Measurements from ENCODE around the gene EPYC. TPM values are rescaled to one million over a fixed set of nuclear protein-coding genes. Genes with fewer than 3 reads are reported as not detected.

The EPYC gene
- total and polyA plus RNA-seq, 2 of the 13 experiments (the other 11 are each of a cell fraction or from before 2014, with no cell fraction given) = not detected

DNA sequence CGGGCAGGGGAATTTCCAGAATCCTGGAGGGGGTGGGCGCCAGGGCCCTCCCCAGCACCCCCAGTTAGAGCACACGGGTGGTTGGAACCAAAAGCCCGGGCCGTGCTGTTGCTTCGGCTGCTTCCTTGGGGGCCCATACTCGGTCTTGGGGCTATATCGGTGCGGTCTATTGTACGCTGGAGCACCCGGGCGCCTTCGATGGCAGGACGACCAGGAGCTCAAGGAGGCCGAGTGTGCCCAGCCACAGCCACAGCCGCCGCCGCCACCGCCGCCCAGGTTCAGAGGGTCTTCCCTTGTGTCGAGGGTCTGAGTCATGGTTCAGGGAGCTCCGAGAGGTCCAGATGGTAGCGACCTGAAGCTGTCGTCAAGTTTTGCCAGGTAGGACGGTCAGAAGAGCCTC is 50.3 kb downstream of the EPYC start (continued):
- TF ChIP-seq ZNF580 (CRISPR knock-in tag; IDR thresholded peaks at IDR 0.05; ENCODE audit: borderline replicate concordance, low read depth) = no peak
- TF ChIP-seq, protein P1, sequence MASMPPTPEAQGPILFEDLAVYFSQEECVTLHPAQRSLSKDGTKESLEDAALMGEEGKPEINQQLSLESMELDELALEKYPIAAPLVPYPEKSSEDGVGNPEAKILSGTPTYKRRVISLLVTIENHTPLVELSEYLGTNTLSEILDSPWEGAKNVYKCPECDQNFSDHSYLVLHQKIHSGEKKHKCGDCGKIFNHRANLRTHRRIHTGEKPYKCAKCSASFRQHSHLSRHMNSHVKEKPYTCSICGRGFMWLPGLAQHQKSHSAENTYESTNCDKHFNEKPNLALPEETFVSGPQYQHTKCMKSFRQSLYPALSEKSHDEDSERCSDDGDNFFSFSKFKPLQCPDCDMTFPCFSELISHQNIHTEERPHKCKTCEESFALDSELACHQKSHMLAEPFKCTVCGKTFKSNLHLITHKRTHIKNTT (CRISPR knock-in tag; IDR thresholded peaks at IDR 0.05) = no peak
- no peak for TF ChIP-seq ZBTB40 (IDR thresholded peaks at IDR 0.05)
- no peak for TF ChIP-seq ZBTB40 (CRISPR knock-in tag; IDR thresholded peaks at IDR 0.05)
- TF ChIP-seq SP5 (CRISPR knock-in tag; IDR thresholded peaks at IDR 0.05; ENCODE audit: borderline replicate concordance, low read depth) = no peak
- TF ChIP-seq SMYD3 (CRISPR knock-in tag; IDR thresholded peaks at IDR 0.05) = no peak
- no peak for TF ChIP-seq ATM (IDR thresholded peaks at IDR 0.05; ENCODE audit: borderline replicate concordance)
- no peak for TF ChIP-seq HNRNPLL (IDR thresholded peaks at IDR 0.05; ENCODE audit: low read depth, low read length, poor library complexity, severe bottlenecking)
- TF ChIP-seq JUN (CRISPR knock-in tag; IDR thresholded peaks at IDR 0.05) = no peak
